ENCODE measurements around the gene HECA. TPM values are rescaled to one million over a fixed set of nuclear protein-coding genes. Genes with fewer than 3 reads are reported as not detected.

HECA gene
- total RNA-seq, 1 experiment from 2014 or later, result 14.3 TPM

GRCh38 chr6:139166238-139166955 is 31.5 kb downstream of the HECA start:
- DNase-seq (ENCODE audit: low spot score), result no peak
- TF ChIP-seq EZH2 (IDR thresholded peaks at IDR 0.05; ENCODE audit: borderline replicate concordance, low read depth, low read length, poor library complexity, severe bottlenecking), result no peak
- TF ChIP-seq CTCF (conservative IDR thresholded peaks at IDR 0.05; ENCODE audit: low read depth, low read length), result no peak
- Histone ChIP-seq H3K4me3 (ENCODE audit: low read depth, low read length, poor library complexity, severe bottlenecking) (no peak overlapping the region), H3K4me1 (ENCODE audit: insufficient read depth, low read length, poor library complexity, severe bottlenecking) (no peaks in the 10 kb centered on the region), H3K36me3 (ENCODE audit: insufficient read depth, low read length, poor library complexity, severe bottlenecking) (peaks cover 6% of the 10 kb centered on the region), H3K9me3 (ENCODE audit: low read depth, low read length, poor library complexity, severe bottlenecking) (no peaks in the 10 kb centered on the region), H3K27me3 (replicated peaks; ENCODE audit: insufficient read depth, low read depth, low read length, poor library complexity) (no peaks in the 10 kb centered on the region), H3K27ac (ENCODE audit: low read depth, low read length, poor library complexity, severe bottlenecking) (no peak overlapping the region)
- CTCF ChIA-PET, result no interaction called here
- POLR2A ChIA-PET (ENCODE audit: low non-redundant PET), result no interaction called here
- intact Hi-C loops (cut with micrococcal nuclease; ENCODE audit: unreplicated experiment), result no loop called here
- no TSS peak for BruUV-seq (replicated peaks)

GRCh38 chr6:139166956-139167313 is 32.1 kb downstream of the HECA start:
- POLR2A ChIA-PET (ENCODE audit: low non-redundant PET), result no interaction called here
- Histone ChIP-seq H3K27me3 (replicated peaks; ENCODE audit: insufficient read depth, low read depth, low read length, poor library complexity) (no peaks in the 10 kb centered on the region), H3K36me3 (ENCODE audit: insufficient read depth, low read length, poor library complexity, severe bottlenecking) (peaks cover 6% of the 10 kb centered on the region), H3K4me1 (ENCODE audit: insufficient read depth, low read length, poor library complexity, severe bottlenecking) (no peaks in the 10 kb centered on the region), H3K9me3 (ENCODE audit: low read depth, low read length, poor library complexity, severe bottlenecking) (no peaks in the 10 kb centered on the region), H3K4me3 (ENCODE audit: low read depth, low read length, poor library complexity, severe bottlenecking) (no peak overlapping the region), H3K27ac (ENCODE audit: low read depth, low read length, poor library complexity, severe bottlenecking) (no peak overlapping the region)
- intact Hi-C loops (cut with micrococcal nuclease; ENCODE audit: unreplicated experiment), result no loop called here
- BruUV-seq (replicated peaks), result no TSS peak
- DNase-seq (ENCODE audit: low spot score), result no peak
- no peak for TF ChIP-seq EZH2 (IDR thresholded peaks at IDR 0.05; ENCODE audit: borderline replicate concordance, low read depth, low read length, poor library complexity, severe bottlenecking)
- CTCF ChIA-PET, result no interaction called here

- TF ChIP-seq CTCF (conservative IDR thresholded peaks at IDR 0.05; ENCODE audit: low read depth, low read length) (no peak), EZH2 (IDR thresholded peaks at IDR 0.05; ENCODE audit: borderline replicate concordance, low read depth, low read length, poor library complexity, severe bottlenecking) (no peak)
- no peaks in the 10 kb centered on the region for H3K9me3 ChIP-seq (ENCODE audit: low read depth, low read length, poor library complexity, severe bottlenecking)
- ChIA-PET POLR2A (ENCODE audit: low non-redundant PET) (no interaction called here), CTCF (no interaction called here)
- no peaks in the 10 kb centered on the region for H3K4me1 ChIP-seq (ENCODE audit: insufficient read depth, low read length, poor library complexity, severe bottlenecking)
- DNase-seq (ENCODE audit: low spot score), result no peak
- intact Hi-C loops (cut with micrococcal nuclease; ENCODE audit: unreplicated experiment), result no loop called here
- no peaks in the 10 kb centered on the region for H3K27me3 ChIP-seq (replicated peaks; ENCODE audit: insufficient read depth, low read depth, low read length, poor library complexity)
- no TSS peak for BruUV-seq (replicated peaks)
- H3K4me3 ChIP-seq (ENCODE audit: low read depth, low read length, poor library complexity, severe bottlenecking), result no peak overlapping the region
- H3K36me3 ChIP-seq (ENCODE audit: insufficient read depth, low read length, poor library complexity, severe bottlenecking), result peaks cover 2% of the 10 kb centered on the region
- no peak overlapping the region for H3K27ac ChIP-seq (ENCODE audit: low read depth, low read length, poor library complexity, severe bottlenecking)
Observed at GRCh38 chr6:139172151-139172550, 37.3 kb downstream of the HECA start.

GRCh38 chr6:139172567-139172966 is 37.7 kb downstream of the HECA start:
- TF ChIP-seq CTCF (conservative IDR thresholded peaks at IDR 0.05; ENCODE audit: low read depth, low read length) (no peak), EZH2 (IDR thresholded peaks at IDR 0.05; ENCODE audit: borderline replicate concordance, low read depth, low read length, poor library complexity, severe bottlenecking) (no peak)
- intact Hi-C loops (cut with micrococcal nuclease; ENCODE audit: unreplicated experiment), result no loop called here
- no peak for DNase-seq (ENCODE audit: low spot score)
- Histone ChIP-seq H3K27me3 (replicated peaks; ENCODE audit: insufficient read depth, low read depth, low read length, poor library complexity) (no peaks in the 10 kb centered on the region), H3K9me3 (ENCODE audit: low read depth, low read length, poor library complexity, severe bottlenecking) (no peaks in the 10 kb centered on the region), H3K36me3 (ENCODE audit: insufficient read depth, low read length, poor library complexity, severe bottlenecking) (no peaks in the 10 kb centered on the region), H3K4me3 (ENCODE audit: low read depth, low read length, poor library complexity, severe bottlenecking) (no peak overlapping the region), H3K27ac (ENCODE audit: low read depth, low read length, poor library complexity, severe bottlenecking) (no peak overlapping the region), H3K4me1 (ENCODE audit: insufficient read depth, low read length, poor library complexity, severe bottlenecking) (no peaks in the 10 kb centered on the region)
- BruUV-seq (replicated peaks), result no TSS peak
- CTCF ChIA-PET, result no interaction called here
- POLR2A ChIA-PET (ENCODE audit: low non-redundant PET), result no interaction called here

Data from A673 (cell line).